Right lobe of liver (tissue), 4 donors: Measurements from ENCODE around the gene MAGI1.

Source experiments
- CTCF ChIP-seq, 4 donors: fragments of 200-600 bp in 3 of 4; fragments of 450-650 bp in 1 of 4; IDR thresholded peaks; one replicate each; pipeline versions ENCODE4 v1.5.1 to v1.8.0; 2016 to 2022; ENCODE audit warnings: antibody characterized with exemption in 4 of 4, mild to moderate bottlenecking in 2 of 4
- POLR2A ChIP-seq: fragments of 450-650 bp; IDR thresholded peaks from one replicate; pipeline ENCODE4 v1.6.1; 2017; ENCODE audit warnings: antibody characterized with exemption, mild to moderate bottlenecking
- donor health status: DM: no; HTN: no; CAD: no.
- donor health status: DM: no; HTN: no; CAD: no.
- donor health status: DM: no; HTN: yes; CAD: no.

DNA sequence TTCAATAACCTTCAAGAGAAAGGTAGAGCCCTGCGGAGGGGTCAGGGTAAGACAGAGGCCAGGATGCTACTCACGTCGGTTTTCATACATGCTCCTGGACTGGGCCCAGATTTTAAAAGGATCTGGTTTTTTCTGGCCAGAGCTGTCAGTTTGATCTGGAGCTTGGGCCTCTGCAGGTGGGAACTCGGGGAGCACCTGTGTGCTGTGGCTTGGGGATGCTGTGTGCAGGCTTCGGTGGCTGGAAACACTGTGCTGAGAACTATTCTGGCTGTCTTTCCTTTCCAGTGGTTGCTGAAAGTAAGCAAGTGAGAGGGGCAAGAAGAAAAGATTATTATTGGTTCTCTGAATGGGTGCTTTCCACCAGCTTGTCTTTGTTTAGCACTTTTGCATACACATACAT, 647.6 kb downstream of the MAGI1 start:
- TF ChIP-seq CTCF (IDR thresholded peaks at IDR 0.05) (no peak), POLR2A (no peak)
